Activated CD8-positive, alpha-beta T cell treated with anti-CD3 and anti-CD28 coated beads for 36 hours (primary cell): ENCODE results near the gene OR14I1. TPM values are rescaled to one million over a fixed set of nuclear protein-coding genes. Genes with fewer than 3 reads are reported as not detected.

Experiments used
- ATAC-seq: fragments of 200-7000 bp; cut with Tn5 transposase; one replicate; pipeline ENCODE4 v1.10.0; 2021; ENCODE audit warnings: mild to moderate bottlenecking, moderate library complexity
- CTCF ChIA-PET: fragments of 350-600 bp; sonication (Branson Sonifier 250); formaldehyde crosslinking; loops from one replicate; lab custom pipeline; 2021; ENCODE audit warnings: antibody characterized with exemption; lab: Charles Lee
- POLR2A ChIA-PET: fragments of 350-600 bp; sonication (Branson Sonifier 250); formaldehyde crosslinking; loops from one replicate; lab custom pipeline; 2021; ENCODE audit warnings: antibody characterized with exemption; lab: Charles Lee
- DNase-seq: peaks from one replicate; pipeline ENCODE4 v3.0.0-alpha.2; 2020
- H3K27ac Mint-ChIP-seq: one replicate; pipeline ENCODE4 v1.8.0; 2021; ENCODE audit warnings: mild to moderate bottlenecking, mixed read lengths
- H3K27me3 Mint-ChIP-seq: one replicate; pipeline ENCODE4 v1.8.0; 2021; ENCODE audit warnings: mixed read lengths
- H3K36me3 Mint-ChIP-seq: one replicate; pipeline ENCODE4 v1.8.0; 2021; ENCODE audit warnings: low read depth, mixed read lengths
- H3K4me1 Mint-ChIP-seq: one replicate; pipeline ENCODE4 v1.8.0; 2021; ENCODE audit warnings: low read depth, mixed read lengths
- H3K4me3 Mint-ChIP-seq: one replicate; pipeline ENCODE4 v1.8.0; 2021; ENCODE audit warnings: mild to moderate bottlenecking, moderate library complexity, mixed read lengths
- H3K9me3 Mint-ChIP-seq: one replicate; pipeline ENCODE4 v1.8.0; 2021; ENCODE audit warnings: mixed read lengths
- CTCF ChIP-seq: fragments of 200-600 bp; IDR thresholded peaks from one replicate; pipeline ENCODE4 v1.8.0; 2022; ENCODE audit warnings: antibody characterized with exemption, mild to moderate bottlenecking
- intact Hi-C: fragments of 100-400 bp; cut with micrococcal nuclease; formaldehyde crosslinking; loops from one replicate; pipeline ENCODE4 v1.10.0; 2022
- total RNA-seq, 2 experiments: library from RNA; stranded (reverse); gene quantifications; one replicate each; pipeline ENCODE4 v1.2.3, GENCODE V29; 2021

OR14I1 gene
- total RNA-seq, 2 experiments from 2014 or later = not detected

GRCh38 chr1:248691567-248692155 is 10.9 kb downstream of the OR14I1 start:
- Mint-ChIP-seq H3K27ac (no peak overlapping the region), H3K27me3 (peaks cover 5% of the 10 kb centered on the region), H3K36me3 (no peaks in the 10 kb centered on the region), H3K9me3 (peaks cover 7% of the 10 kb centered on the region), H3K4me1 (peaks cover 3% of the 10 kb centered on the region), H3K4me3 (no peak overlapping the region)
- intact Hi-C loops = no loop called here
- ATAC-seq = no peak
- ChIA-PET POLR2A (no interaction called here), CTCF (no interaction called here)
- DNase-seq = no peak
- no peak for TF ChIP-seq CTCF

GRCh38 chr1:248688527-248689298 is 13.9 kb downstream of the OR14I1 start:
- intact Hi-C loops = loop anchor here (5.0 kb wide), 1 partner anchor 66 kb away; no protein-coding TSS in a partner anchor
- no peak overlapping the region for H3K27ac Mint-ChIP-seq
- TF ChIP-seq CTCF = no peak
- POLR2A ChIA-PET = no interaction called here
- H3K36me3 Mint-ChIP-seq = no peaks in the 10 kb centered on the region
- peaks cover 7% of the 10 kb centered on the region for H3K9me3 Mint-ChIP-seq
- peaks cover 2% of the 10 kb centered on the region for H3K27me3 Mint-ChIP-seq
- DNase-seq = no peak
- CTCF ChIA-PET = interaction anchor here (1.0 to 1.4 kb wide), 3 partner anchors 9 to 1218 kb away, joined by 3 to 6 read pairs (median 4); no protein-coding TSS in a partner anchor
- no peak for ATAC-seq
- H3K4me1 Mint-ChIP-seq = peaks cover 3% of the 10 kb centered on the region
- no peak overlapping the region for H3K4me3 Mint-ChIP-seq

- Mint-ChIP-seq H3K36me3 (no peaks in the 10 kb centered on the region), H3K4me3 (no peak overlapping the region), H3K27ac (no peak overlapping the region), H3K27me3 (peaks cover 5% of the 10 kb centered on the region), H3K4me1 (peaks cover 3% of the 10 kb centered on the region), H3K9me3 (peaks cover 7% of the 10 kb centered on the region)
- peak; percentile 53 for ATAC-seq
- ChIA-PET POLR2A (no interaction called here), CTCF (interaction anchor here (0.6 to 1.5 kb wide), 7 partner anchors 19 to 280 kb away, joined by 3 to 5 read pairs (median 4); no protein-coding TSS in a partner anchor)
- peak; percentile 66 for TF ChIP-seq CTCF
- intact Hi-C loops = loop anchor here (5.0 kb wide), 1 partner anchor 65 kb away; no protein-coding TSS in a partner anchor
- peak; percentile 28 for DNase-seq
Measured at GRCh38 chr1:248686815-248687214, 15.8 kb downstream of the OR14I1 start.

- POLR2A ChIA-PET = interaction anchor here (0.7 kb wide), 1 partner anchor 109 kb away, joined by 3 read pairs; no protein-coding TSS in a partner anchor
Measured at GRCh38 chr1:248681651-248682050, 20.9 kb downstream of the OR14I1 start.

More at GRCh38 chr1:248681651-248682050, 20.9 kb downstream of the OR14I1 start:
- TF ChIP-seq CTCF = no peak
- DNase-seq (no peak), ATAC-seq (no peak)
- Mint-ChIP-seq H3K4me3 (no peak overlapping the region), H3K27ac (no peak overlapping the region), H3K4me1 (peaks cover under 1% of the 10 kb centered on the region), H3K27me3 (peaks cover 12% of the 10 kb centered on the region), H3K9me3 (no peaks in the 10 kb centered on the region), H3K36me3 (no peaks in the 10 kb centered on the region)
- intact Hi-C loops = no loop called here
- CTCF ChIA-PET = interaction anchor here (1.0 to 1.1 kb wide), 3 partner anchors 24 to 125 kb away, joined by 3 read pairs; no protein-coding TSS in a partner anchor
